ENCODE measurements around the gene DNAJC13. TPM values are rescaled to one million over a fixed set of nuclear protein-coding genes. Genes with fewer than 3 reads are reported as not detected.

Gene DNAJC13
- total and polyA plus RNA-seq, 10 donors = 5.6 to 78.4 (median 51.2) TPM

DNA sequence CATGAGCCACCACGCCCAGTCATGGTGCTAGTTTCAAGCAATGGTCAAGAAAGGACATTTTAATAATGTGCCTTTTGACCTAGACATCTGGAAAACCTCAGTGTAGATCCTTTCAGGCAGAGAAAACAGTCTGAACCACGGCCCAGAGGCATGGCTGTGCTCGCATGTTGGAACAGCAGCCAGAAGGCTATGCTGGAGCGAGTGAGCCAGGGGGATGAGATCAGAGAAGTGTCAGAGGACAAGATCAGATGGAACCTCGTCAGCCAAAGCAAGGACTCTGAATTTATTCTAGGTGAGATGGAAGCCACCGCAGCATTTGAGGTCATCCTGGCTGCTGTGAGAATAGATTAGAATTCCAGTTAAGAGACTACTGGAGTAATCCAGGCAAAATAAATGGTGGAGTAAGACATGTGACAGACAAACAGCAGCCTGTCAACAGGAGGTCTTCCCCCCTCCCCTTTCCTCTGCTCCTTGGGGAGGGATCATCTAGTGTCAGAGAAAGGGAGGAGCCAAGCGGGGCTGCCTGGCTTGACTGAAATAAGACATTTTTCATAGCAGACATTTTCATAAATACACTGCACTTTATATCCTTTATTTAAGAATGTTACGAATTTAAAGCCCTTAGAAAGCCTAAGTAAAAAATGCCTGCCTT, 139.3 kb downstream of the DNAJC13 start:
- Histone ChIP-seq H3K4me1 (no peaks in the 10 kb centered on the region), H3K27ac (no peak overlapping the region), H3K4me3 (no peak overlapping the region), H3K36me3 (peaks cover 0 to 53% (median 7%) of the 10 kb centered on the region in 6 donors), H3K9me3 (no peaks in the 10 kb centered on the region), H3K27me3 (replicated peaks in 1 of 7) (no peaks in the 10 kb centered on the region)
- intact Hi-C loops (cut with DNase I; ENCODE audit: low total_unique reads) = no loop called here
- DNase-seq = no peak
- TF ChIP-seq POLR2A (IDR thresholded peaks at IDR 0.05) (no peak), POLR2AphosphoS5 (IDR thresholded peaks at IDR 0.05) (no peak)
- 82 to 95% (median 92%) methylated on average over 8 of the region's 8 CpGs for WGBS, 5 donors

DNA sequence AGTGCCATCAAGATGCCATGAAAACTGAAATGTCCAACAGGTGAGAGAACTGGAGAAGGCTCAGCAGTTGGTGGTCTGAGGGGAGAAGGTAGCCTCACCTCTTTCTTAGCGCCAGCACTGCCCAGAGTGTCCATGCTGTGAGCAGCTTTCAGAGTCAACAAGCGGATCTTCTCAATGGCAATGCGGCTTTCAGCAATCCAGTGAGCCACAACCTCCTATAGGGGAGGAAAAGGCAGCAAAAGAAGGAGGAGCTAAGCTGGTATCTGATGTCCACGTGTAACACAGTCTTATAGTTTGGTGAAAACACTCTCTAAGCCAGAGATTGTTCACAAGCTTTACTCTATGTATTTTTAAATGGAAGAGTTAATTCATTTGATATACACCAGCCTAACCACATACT, 143.7 kb downstream of the DNAJC13 start:
- WGBS, 5 donors = 81 to 91% (median 89%) methylated on average over 4 of the region's 4 CpGs

DNA sequence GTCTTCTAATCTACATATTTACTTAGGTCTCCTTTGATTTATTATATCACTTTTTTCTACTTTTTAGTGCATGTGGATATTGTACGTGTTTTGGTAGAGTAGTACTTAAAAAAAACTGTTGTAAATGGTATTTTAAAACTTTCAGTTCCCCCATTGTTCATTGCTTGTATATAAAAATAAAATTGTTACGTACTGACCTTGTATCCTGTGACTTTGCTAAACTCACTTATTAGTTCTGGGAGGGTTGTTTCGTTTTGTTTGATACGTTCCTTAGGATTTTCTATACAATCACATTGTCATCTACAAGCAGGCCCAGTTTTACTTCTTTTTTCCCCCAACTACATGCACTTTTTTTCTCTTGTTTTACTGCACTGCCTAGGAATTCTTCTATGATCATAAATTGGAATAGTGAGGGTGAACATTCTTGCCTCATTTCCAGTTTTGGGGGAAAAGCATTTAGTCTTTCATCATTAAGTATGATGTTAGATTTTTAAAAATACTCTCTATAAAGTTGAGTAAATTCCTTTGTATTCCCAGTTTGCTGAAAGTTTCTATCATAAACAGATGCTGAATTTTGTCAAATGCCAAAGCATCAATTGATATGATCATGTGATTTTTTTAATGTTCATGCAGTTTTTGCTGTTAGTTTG, 146.2 kb downstream of the DNAJC13 start:
- intact Hi-C loops (cut with DNase I; ENCODE audit: low total_unique reads) = no loop called here
- TF ChIP-seq POLR2A (IDR thresholded peaks at IDR 0.05) = no peak
- no peak for TF ChIP-seq POLR2AphosphoS5 (IDR thresholded peaks at IDR 0.05)
- TF ChIP-seq, protein P1, sequence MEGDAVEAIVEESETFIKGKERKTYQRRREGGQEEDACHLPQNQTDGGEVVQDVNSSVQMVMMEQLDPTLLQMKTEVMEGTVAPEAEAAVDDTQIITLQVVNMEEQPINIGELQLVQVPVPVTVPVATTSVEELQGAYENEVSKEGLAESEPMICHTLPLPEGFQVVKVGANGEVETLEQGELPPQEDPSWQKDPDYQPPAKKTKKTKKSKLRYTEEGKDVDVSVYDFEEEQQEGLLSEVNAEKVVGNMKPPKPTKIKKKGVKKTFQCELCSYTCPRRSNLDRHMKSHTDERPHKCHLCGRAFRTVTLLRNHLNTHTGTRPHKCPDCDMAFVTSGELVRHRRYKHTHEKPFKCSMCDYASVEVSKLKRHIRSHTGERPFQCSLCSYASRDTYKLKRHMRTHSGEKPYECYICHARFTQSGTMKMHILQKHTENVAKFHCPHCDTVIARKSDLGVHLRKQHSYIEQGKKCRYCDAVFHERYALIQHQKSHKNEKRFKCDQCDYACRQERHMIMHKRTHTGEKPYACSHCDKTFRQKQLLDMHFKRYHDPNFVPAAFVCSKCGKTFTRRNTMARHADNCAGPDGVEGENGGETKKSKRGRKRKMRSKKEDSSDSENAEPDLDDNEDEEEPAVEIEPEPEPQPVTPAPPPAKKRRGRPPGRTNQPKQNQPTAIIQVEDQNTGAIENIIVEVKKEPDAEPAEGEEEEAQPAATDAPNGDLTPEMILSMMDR (IDR thresholded peaks at IDR 0.05 in 8 of 11, conservative IDR thresholded peaks at IDR 0.05 in 3 of 11) = no peak
- Histone ChIP-seq H3K9me3 (no peaks in the 10 kb centered on the region), H3K27ac (no peak overlapping the region), H3K4me1 (no peaks in the 10 kb centered on the region), H3K4me3 (no peak overlapping the region), H3K36me3 (peaks cover 0 to 38% (median 6%) of the 10 kb centered on the region in 6 donors), H3K27me3 (replicated peaks in 1 of 7) (no peaks in the 10 kb centered on the region)
- 73 to 83% (median 76%) methylated on average over 4 of the region's 4 CpGs for WGBS, 5 donors
- DNase-seq = no peak

More for the DNA sequence above, 143.7 kb downstream of the DNAJC13 start:
- TF ChIP-seq POLR2AphosphoS5 (IDR thresholded peaks at IDR 0.05) (no peak), POLR2A (IDR thresholded peaks at IDR 0.05) (no peak)
- TF ChIP-seq, protein P1 (IDR thresholded peaks at IDR 0.05 in 8 of 11, conservative IDR thresholded peaks at IDR 0.05 in 3 of 11) = no peak
- H3K4me3 ChIP-seq = no peak overlapping the region
- no peak for DNase-seq
- intact Hi-C loops (cut with DNase I; ENCODE audit: low total_unique reads) = no loop called here
- H3K27ac ChIP-seq = no peak overlapping the region
- H3K4me1 ChIP-seq = no peaks in the 10 kb centered on the region
- peaks cover 0 to 62% (median 7%) of the 10 kb centered on the region in 6 donors for H3K36me3 ChIP-seq
- no peaks in the 10 kb centered on the region for H3K27me3 ChIP-seq (replicated peaks in 1 of 7)
- no peaks in the 10 kb centered on the region for H3K9me3 ChIP-seq

DNA sequence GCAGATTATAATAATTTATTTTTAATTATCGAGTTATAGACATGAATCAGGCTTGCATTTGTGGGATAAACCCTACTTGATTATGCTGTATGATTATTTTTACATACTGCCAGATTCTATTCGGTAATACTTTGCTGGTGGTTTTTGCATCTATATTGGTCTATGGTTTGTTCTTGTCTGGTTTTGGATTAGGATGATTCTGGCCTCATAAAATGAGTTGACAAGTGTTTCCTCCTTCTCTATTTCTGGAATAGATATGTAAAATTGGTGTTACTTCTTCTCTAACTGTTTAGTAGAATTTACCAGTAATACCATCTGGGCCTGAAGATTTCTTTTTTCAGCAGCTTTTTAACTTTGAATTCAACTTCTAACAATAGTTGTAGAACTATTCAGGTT, 146.8 kb downstream of the DNAJC13 start:
- no peak for TF ChIP-seq POLR2A (IDR thresholded peaks at IDR 0.05)
- no peak for TF ChIP-seq POLR2AphosphoS5 (IDR thresholded peaks at IDR 0.05)
- TF ChIP-seq, protein P1 (IDR thresholded peaks at IDR 0.05 in 8 of 11, conservative IDR thresholded peaks at IDR 0.05 in 3 of 11) = no peak
- Histone ChIP-seq H3K27me3 (replicated peaks in 1 of 7) (no peaks in the 10 kb centered on the region), H3K9me3 (no peaks in the 10 kb centered on the region), H3K27ac (no peak overlapping the region), H3K4me3 (no peak overlapping the region), H3K4me1 (no peaks in the 10 kb centered on the region), H3K36me3 (peaks cover 0 to 33% (median 3%) of the 10 kb centered on the region in 6 donors)
- 74 to 81% (median 77%) methylated on average over 2 of the region's 2 CpGs for WGBS, 5 donors
- intact Hi-C loops (cut with DNase I; ENCODE audit: low total_unique reads) = no loop called here
- DNase-seq = no peak
